Spleen (tissue), 11 donors: ENCODE results near the gene VWA2. TPM values are rescaled to one million over a fixed set of nuclear protein-coding genes. Genes with fewer than 3 reads are reported as not detected.

Experiments
- DNase-seq: peaks from one replicate; pipeline ENCODE4 v3.0.0-alpha.2; 2020
- H3K27ac ChIP-seq, 8 donors: fragments of 200-600 bp; sonication (generic) in 7 of 8; 1 replicate in 4 of 8; 2 replicates in 4 of 8; pipeline versions ENCODE4 v1.5.0 to v1.8.0; 2016 to 2021; ENCODE audit warnings: inconsistent platforms in 4 of 8, mild to moderate bottlenecking in 4 of 8, moderate library complexity in 1 of 8
- H3K27me3 ChIP-seq, 7 donors: fragments of 200-600 bp; sonication (generic) in 6 of 7; replicated peaks in 1 of 7; 1 replicate in 4 of 7; 2 replicates in 3 of 7; pipeline versions ENCODE4 v1.5.0 to v1.8.0; 2016 to 2021; ENCODE audit warnings: inconsistent platforms in 3 of 7, mild to moderate bottlenecking in 1 of 7
- H3K36me3 ChIP-seq, 6 donors: fragments of 200-600 bp; sonication (generic) in 5 of 6; 1 replicate in 4 of 6; 2 replicates in 2 of 6; pipeline versions ENCODE4 v1.5.0 to v1.8.0; 2016 to 2021; ENCODE audit warnings: inconsistent platforms in 2 of 6
- H3K4me1 ChIP-seq, 6 donors: fragments of 200-600 bp; sonication (generic) in 5 of 6; 1 replicate in 3 of 6; 2 replicates in 3 of 6; pipeline versions ENCODE4 v1.5.0 to v1.8.0; 2016 to 2021; ENCODE audit warnings: inconsistent platforms in 3 of 6
- H3K4me3 ChIP-seq, 8 donors: fragments of 200-600 bp; sonication (generic) in 7 of 8; 1 replicate in 4 of 8; 2 replicates in 4 of 8; pipeline versions ENCODE4 v1.5.0 to v1.8.0; 2016 to 2021; ENCODE audit warnings: inconsistent platforms in 4 of 8, mild to moderate bottlenecking in 4 of 8, moderate library complexity in 2 of 8
- H3K9me3 ChIP-seq, 8 donors: fragments of 200-600 bp; sonication (generic) in 7 of 8; 1 replicate in 4 of 8; 2 replicates in 4 of 8; pipeline versions ENCODE4 v1.5.0 to v1.8.0; 2016 to 2021; ENCODE audit warnings: inconsistent platforms in 4 of 8
- POLR2A ChIP-seq, 3 donors: fragments of 450-650 bp; IDR thresholded peaks; one replicate each; pipeline ENCODE4 v1.5.1; 2017; ENCODE audit warnings: antibody characterized with exemption in 3 of 3, mild to moderate bottlenecking in 1 of 3
- POLR2AphosphoS5 ChIP-seq, 3 donors: sonication (generic); formaldehyde crosslinking; IDR thresholded peaks; one replicate each; pipeline ENCODE4 v1.5.1; 2017; ENCODE audit warnings: antibody characterized with exemption in 3 of 3
- WGBS, 5 donors: extraction: QIAGEN DNeasy Blood & Tissue Kit in 3 of 5; methylation state at CpG; one replicate each; pipeline versions ENCODE4 v1.1.5 to v1.1.7; 2013 to 2018; 5-methylcytosine and 5-hydroxymethylcytosine counted together
- intact Hi-C: fragments of 100-400 bp; cut with DNase I; formaldehyde crosslinking; loops from one replicate; pipeline ENCODE4 v1.15.0; 2023; ENCODE audit warnings: low total_unique reads
- polyA plus RNA-seq, 3 donors: library from polyadenylated mRNA; stranded (reverse); fragments of 200-250 nt; gene quantifications; one replicate each; pipeline ENCODE4 v1.2.1, GENCODE V29; 2013
- total RNA-seq, 7 donors: library from RNA; depleted of rRNA in 3 of 7; stranded (reverse); fragments of >200 nt in 3 of 7; fragmentation: NEBNext Ultra II Directional in 4 of 7; extraction: Animal tissue kit (Norgen Biotek cat#: 25700) in 4 of 7; gene quantifications; one replicate each; pipeline versions ENCODE4 v1.1.0 to v1.2.1, GENCODE V29; 2016 to 2021
- TF ChIP-seq, protein P1 (sequence below), 11 experiments: fragments of 200-600 bp in 7 of 11; fragments of 450-650 bp in 4 of 11; sonication (generic) in 4 of 11; IDR thresholded peaks in 8 of 11; conservative IDR thresholded peaks in 3 of 11; 1 replicate in 7 of 11; 2 replicates in 4 of 11; pipeline versions ENCODE4 v1.4.0 to v1.8.0; 2016 to 2021; ENCODE audit warnings: antibody characterized with exemption in 11 of 11, inconsistent platforms in 4 of 11, mild to moderate bottlenecking in 1 of 11
- donor health status: healthy with polysubstance abuse.
- donor health status: DM: no; HTN: no; CAD: no; lungs with moderate emphysema.
- donor health status: DM: no; HTN: no; CAD: no.
- donor health status: Bipolar disorder and iron deficiency.
- donor health status: healthy.
- donor health status: DM: no; HTN: no; CAD: no.
- donor health status: DM: yes; HTN: yes; CAD: no.

The VWA2 gene
- total and polyA plus RNA-seq, 10 donors = 0.02 to 1.9 (median 0.50) TPM; not detected in 1

DNA sequence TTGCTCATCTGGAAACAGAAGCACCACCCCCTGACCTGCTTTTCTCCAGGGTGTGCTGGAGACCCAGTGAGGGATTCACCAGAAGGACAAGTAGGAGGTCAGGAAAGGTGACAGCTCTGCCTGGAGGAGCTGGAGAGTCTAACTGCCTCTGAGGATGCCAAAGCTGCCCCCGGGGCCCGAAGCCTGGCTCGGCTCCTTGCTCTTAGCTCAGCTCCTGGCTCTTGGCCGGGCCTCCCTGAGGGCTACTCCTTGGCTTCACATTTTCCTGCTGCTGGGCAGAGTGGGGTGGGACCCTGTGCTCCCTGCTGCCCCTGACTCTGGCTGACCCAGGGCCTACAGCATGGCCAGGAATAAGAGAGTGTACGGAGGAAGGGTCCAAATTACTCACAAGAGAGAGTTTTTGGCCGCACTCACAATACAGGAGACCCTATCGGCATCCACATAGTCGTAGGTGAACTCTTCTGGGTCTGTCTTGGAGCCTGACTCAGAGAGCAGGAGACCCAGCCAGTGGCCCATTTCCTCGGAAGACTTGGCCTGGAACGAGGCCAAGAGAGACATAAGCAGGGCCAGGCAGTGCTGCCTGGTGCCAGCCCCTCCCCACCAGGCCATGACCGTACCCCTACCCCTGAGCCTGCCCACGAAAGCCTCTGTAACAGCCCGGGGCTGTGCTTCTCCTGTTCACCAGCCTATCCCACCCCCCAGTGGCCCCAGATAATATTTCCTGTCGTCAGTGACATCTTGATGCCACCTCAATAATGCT lies 63.1 kb downstream of the VWA2 start:
- no peak overlapping the region for H3K4me3 ChIP-seq
- H3K27ac ChIP-seq = peak overlapping the region in 5 of 8 donors; percentile 17 to 83 (median 67)
- TF ChIP-seq POLR2AphosphoS5 (IDR thresholded peaks at IDR 0.05) (peak; percentile 8 to 56 (median 50)), POLR2A (IDR thresholded peaks at IDR 0.05) (no peak)
- TF ChIP-seq, protein P1, sequence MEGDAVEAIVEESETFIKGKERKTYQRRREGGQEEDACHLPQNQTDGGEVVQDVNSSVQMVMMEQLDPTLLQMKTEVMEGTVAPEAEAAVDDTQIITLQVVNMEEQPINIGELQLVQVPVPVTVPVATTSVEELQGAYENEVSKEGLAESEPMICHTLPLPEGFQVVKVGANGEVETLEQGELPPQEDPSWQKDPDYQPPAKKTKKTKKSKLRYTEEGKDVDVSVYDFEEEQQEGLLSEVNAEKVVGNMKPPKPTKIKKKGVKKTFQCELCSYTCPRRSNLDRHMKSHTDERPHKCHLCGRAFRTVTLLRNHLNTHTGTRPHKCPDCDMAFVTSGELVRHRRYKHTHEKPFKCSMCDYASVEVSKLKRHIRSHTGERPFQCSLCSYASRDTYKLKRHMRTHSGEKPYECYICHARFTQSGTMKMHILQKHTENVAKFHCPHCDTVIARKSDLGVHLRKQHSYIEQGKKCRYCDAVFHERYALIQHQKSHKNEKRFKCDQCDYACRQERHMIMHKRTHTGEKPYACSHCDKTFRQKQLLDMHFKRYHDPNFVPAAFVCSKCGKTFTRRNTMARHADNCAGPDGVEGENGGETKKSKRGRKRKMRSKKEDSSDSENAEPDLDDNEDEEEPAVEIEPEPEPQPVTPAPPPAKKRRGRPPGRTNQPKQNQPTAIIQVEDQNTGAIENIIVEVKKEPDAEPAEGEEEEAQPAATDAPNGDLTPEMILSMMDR (IDR thresholded peaks at IDR 0.05 in 8 of 11, conservative IDR thresholded peaks at IDR 0.05 in 3 of 11) = no peak
- DNase-seq = peak; percentile 69
- intact Hi-C loops = loop anchor here (10.0 kb wide), 1 partner anchor 153 kb away; no protein-coding TSS in a partner anchor
- H3K4me1 ChIP-seq = peaks cover 5 to 41% (median 15%) of the 10 kb centered on the region in 6 donors
- peaks cover 0 to 6% (median 0%) of the 10 kb centered on the region in 8 donors for H3K9me3 ChIP-seq
- 67 to 81% (median 74%) methylated on average over 10 to 14 of the region's 14 CpGs for WGBS, 5 donors
- no peaks in the 10 kb centered on the region for H3K27me3 ChIP-seq
- peaks cover 0 to 66% (median 43%) of the 10 kb centered on the region in 6 donors for H3K36me3 ChIP-seq

GRCh38 chr10:114303556-114303955 lies 64.5 kb downstream of the VWA2 start:
- Histone ChIP-seq H3K4me3 (peak overlapping the region in 1 of 8 donors; percentile 84), H3K9me3 (no peaks in the 10 kb centered on the region), H3K36me3 (peaks cover 0 to 66% (median 29%) of the 10 kb centered on the region in 6 donors), H3K27me3 (no peaks in the 10 kb centered on the region), H3K4me1 (peaks cover 5 to 46% (median 15%) of the 10 kb centered on the region in 6 donors), H3K27ac (peak overlapping the region in 7 of 8 donors; percentile 2 to 83 (median 67))
- intact Hi-C loops = loop anchor here (10.0 kb wide), 1 partner anchor 151 kb away; no protein-coding TSS in a partner anchor
- no peak for TF ChIP-seq POLR2A (IDR thresholded peaks at IDR 0.05)
- TF ChIP-seq, protein P1 (IDR thresholded peaks at IDR 0.05 in 8 of 11, conservative IDR thresholded peaks at IDR 0.05 in 3 of 11) = no peak
- no peak for TF ChIP-seq POLR2AphosphoS5 (IDR thresholded peaks at IDR 0.05)
- 69 to 80% (median 77%) methylated on average over 10 of the region's 10 CpGs for WGBS, 5 donors
- peak; percentile 74 for DNase-seq

- WGBS, 5 donors = 2 to 5% (median 3%) methylated on average over 14 of the region's 14 CpGs
- peak; percentile 85 for DNase-seq
- peak overlapping the region; percentile 2 to 83 (median 56) for H3K27ac ChIP-seq
- no peaks in the 10 kb centered on the region for H3K27me3 ChIP-seq
- peaks cover 0 to 66% (median 24%) of the 10 kb centered on the region in 6 donors for H3K36me3 ChIP-seq
- peaks cover 5 to 46% (median 15%) of the 10 kb centered on the region in 6 donors for H3K4me1 ChIP-seq
- H3K9me3 ChIP-seq = no peaks in the 10 kb centered on the region
- H3K4me3 ChIP-seq = peak overlapping the region; percentile 26 to 84 (median 49)
- TF ChIP-seq POLR2AphosphoS5 (IDR thresholded peaks at IDR 0.05) (peak in 1 of 3 donors; percentile 50), POLR2A (IDR thresholded peaks at IDR 0.05) (no peak)
- TF ChIP-seq, protein P1 (IDR thresholded peaks at IDR 0.05 in 8 of 11, conservative IDR thresholded peaks at IDR 0.05 in 3 of 11) = peak; percentile 68 to 90 (median 82)
- intact Hi-C loops = loop anchor here (10.0 kb wide), 1 partner anchor 151 kb away; no protein-coding TSS in a partner anchor
Observed at GRCh38 chr10:114304017-114304570, 65.0 kb downstream of the VWA2 start.
